Measurements from ENCODE around the gene ESRP2.

- TF ChIP-seq, protein P1, sequence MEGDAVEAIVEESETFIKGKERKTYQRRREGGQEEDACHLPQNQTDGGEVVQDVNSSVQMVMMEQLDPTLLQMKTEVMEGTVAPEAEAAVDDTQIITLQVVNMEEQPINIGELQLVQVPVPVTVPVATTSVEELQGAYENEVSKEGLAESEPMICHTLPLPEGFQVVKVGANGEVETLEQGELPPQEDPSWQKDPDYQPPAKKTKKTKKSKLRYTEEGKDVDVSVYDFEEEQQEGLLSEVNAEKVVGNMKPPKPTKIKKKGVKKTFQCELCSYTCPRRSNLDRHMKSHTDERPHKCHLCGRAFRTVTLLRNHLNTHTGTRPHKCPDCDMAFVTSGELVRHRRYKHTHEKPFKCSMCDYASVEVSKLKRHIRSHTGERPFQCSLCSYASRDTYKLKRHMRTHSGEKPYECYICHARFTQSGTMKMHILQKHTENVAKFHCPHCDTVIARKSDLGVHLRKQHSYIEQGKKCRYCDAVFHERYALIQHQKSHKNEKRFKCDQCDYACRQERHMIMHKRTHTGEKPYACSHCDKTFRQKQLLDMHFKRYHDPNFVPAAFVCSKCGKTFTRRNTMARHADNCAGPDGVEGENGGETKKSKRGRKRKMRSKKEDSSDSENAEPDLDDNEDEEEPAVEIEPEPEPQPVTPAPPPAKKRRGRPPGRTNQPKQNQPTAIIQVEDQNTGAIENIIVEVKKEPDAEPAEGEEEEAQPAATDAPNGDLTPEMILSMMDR (IDR thresholded peaks at IDR 0.05): no peak
- no peak for TF ChIP-seq POLR2A (IDR thresholded peaks at IDR 0.05)
- no peak for TF ChIP-seq EP300 (IDR thresholded peaks at IDR 0.05)
- TF ChIP-seq POLR2AphosphoS5 (IDR thresholded peaks at IDR 0.05): no peak
These were observed 46.1 kb upstream of the ESRP2 start for GRCh38 chr16:68282064-68282452.

Measured in stomach (tissue), 4 donors.